ENCODE results near the gene SEMG1. TPM values are rescaled to one million over a fixed set of nuclear protein-coding genes. Genes with fewer than 3 reads are reported as not detected.

Gene SEMG1
- total RNA-seq, 4 donors from 2014 or later: not detected

DNA sequence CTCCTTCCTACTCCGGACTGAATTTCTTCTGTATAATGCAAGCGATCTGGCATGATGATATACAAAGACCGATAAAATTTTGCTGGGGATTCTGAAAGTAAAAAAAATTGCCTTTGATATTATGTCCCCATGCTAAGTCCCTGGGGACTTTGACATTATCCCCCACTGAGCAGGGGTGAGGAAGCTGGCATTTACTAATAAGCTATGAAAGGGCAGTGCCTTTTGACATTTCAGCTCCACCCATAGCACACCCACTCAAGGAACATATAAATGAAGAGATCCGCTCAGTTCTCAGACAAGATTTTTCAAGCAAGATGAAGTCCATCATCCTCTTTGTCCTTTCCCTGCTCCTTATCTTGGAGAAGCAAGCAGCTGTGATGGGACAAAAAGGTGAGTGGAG, 14.2 kb downstream of the SEMG1 start, which contains the start of gene SEMG2:
SEMG2 (plus strand) TSS at position 298 of the 400 bp plus-strand sequence; CDS start at position 315, 17 bp downstream.
- no peak within 1 kb of the TSS for H3K27ac ChIP-seq
- DNase-seq (ENCODE audit: low spot score in 2 of 2): no peak
- no peaks in the 10 kb centered on the region for H3K36me3 ChIP-seq
- TF ChIP-seq, protein P1, sequence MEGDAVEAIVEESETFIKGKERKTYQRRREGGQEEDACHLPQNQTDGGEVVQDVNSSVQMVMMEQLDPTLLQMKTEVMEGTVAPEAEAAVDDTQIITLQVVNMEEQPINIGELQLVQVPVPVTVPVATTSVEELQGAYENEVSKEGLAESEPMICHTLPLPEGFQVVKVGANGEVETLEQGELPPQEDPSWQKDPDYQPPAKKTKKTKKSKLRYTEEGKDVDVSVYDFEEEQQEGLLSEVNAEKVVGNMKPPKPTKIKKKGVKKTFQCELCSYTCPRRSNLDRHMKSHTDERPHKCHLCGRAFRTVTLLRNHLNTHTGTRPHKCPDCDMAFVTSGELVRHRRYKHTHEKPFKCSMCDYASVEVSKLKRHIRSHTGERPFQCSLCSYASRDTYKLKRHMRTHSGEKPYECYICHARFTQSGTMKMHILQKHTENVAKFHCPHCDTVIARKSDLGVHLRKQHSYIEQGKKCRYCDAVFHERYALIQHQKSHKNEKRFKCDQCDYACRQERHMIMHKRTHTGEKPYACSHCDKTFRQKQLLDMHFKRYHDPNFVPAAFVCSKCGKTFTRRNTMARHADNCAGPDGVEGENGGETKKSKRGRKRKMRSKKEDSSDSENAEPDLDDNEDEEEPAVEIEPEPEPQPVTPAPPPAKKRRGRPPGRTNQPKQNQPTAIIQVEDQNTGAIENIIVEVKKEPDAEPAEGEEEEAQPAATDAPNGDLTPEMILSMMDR (IDR thresholded peaks at IDR 0.05): no peak
- TF ChIP-seq POLR2A (IDR thresholded peaks at IDR 0.05): no peak
- no peak for TF ChIP-seq EP300 (IDR thresholded peaks at IDR 0.05)
- H3K27me3 ChIP-seq: no peaks in the 10 kb centered on the region
- no peaks in the 10 kb centered on the region for H3K4me1 ChIP-seq
- H3K4me3 ChIP-seq: no peak within 1 kb of the TSS
- WGBS, 2 donors: 85 to 90% methylated on average over 4 of the region's 4 CpGs
- no peaks in the 10 kb centered on the region for H3K9me3 ChIP-seq

DNA sequence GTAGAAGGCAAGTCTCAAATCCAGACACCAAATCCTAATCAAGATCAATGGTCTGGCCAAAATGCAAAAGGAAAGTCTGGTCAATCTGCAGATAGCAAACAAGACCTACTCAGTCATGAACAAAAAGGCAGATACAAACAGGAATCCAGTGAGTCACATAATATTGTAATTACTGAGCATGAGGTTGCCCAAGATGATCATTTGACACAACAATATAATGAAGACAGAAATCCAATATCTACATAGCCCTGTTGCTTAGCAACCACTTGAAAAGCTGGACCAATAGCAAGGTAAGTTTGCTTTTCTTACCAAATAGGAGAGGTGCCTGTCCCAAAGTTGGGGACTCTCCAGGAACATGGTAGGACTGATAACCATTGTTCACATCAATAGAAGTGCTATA, 16.3 kb downstream of the SEMG1 start:
- Histone ChIP-seq H3K9me3 (no peaks in the 10 kb centered on the region), H3K4me1 (no peaks in the 10 kb centered on the region), H3K36me3 (no peaks in the 10 kb centered on the region), H3K27ac (no peak overlapping the region), H3K4me3 (no peak overlapping the region), H3K27me3 (no peaks in the 10 kb centered on the region)
- no peak for DNase-seq (ENCODE audit: low spot score in 2 of 2)
- TF ChIP-seq POLR2A (IDR thresholded peaks at IDR 0.05): no peak
- TF ChIP-seq EP300 (IDR thresholded peaks at IDR 0.05): no peak
- TF ChIP-seq, protein P1 (IDR thresholded peaks at IDR 0.05): no peak

DNA sequence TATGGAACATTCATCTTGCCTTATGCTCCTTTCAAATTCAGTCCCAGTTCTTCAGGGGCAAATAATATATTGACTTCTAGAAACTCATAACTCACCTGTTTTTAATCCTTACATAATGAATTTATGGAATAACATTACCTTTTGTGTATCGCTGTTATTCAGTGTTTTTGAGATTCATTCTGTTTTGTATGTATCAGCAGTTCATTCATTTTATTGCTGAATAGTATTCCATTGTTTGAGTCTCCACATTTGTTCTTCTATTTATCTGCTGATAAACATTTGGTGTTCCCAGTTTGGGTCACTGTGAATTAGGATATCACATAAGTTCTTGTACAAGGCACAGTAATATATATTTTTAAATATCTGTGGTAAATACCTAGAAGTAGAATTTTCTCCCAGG, 19.5 kb downstream of the SEMG1 start:
- no peaks in the 10 kb centered on the region for H3K36me3 ChIP-seq
- WGBS, 2 donors: 76 to 83% methylated on average over 1 of the region's 1 CpG
- H3K4me3 ChIP-seq: no peak overlapping the region
- H3K9me3 ChIP-seq: no peaks in the 10 kb centered on the region
- no peaks in the 10 kb centered on the region for H3K4me1 ChIP-seq
- TF ChIP-seq EP300 (IDR thresholded peaks at IDR 0.05): no peak
- no peak for TF ChIP-seq POLR2A (IDR thresholded peaks at IDR 0.05)
- TF ChIP-seq, protein P1 (IDR thresholded peaks at IDR 0.05): no peak
- DNase-seq (ENCODE audit: low spot score in 2 of 2): no peak
- no peaks in the 10 kb centered on the region for H3K27me3 ChIP-seq
- no peak overlapping the region for H3K27ac ChIP-seq

DNA sequence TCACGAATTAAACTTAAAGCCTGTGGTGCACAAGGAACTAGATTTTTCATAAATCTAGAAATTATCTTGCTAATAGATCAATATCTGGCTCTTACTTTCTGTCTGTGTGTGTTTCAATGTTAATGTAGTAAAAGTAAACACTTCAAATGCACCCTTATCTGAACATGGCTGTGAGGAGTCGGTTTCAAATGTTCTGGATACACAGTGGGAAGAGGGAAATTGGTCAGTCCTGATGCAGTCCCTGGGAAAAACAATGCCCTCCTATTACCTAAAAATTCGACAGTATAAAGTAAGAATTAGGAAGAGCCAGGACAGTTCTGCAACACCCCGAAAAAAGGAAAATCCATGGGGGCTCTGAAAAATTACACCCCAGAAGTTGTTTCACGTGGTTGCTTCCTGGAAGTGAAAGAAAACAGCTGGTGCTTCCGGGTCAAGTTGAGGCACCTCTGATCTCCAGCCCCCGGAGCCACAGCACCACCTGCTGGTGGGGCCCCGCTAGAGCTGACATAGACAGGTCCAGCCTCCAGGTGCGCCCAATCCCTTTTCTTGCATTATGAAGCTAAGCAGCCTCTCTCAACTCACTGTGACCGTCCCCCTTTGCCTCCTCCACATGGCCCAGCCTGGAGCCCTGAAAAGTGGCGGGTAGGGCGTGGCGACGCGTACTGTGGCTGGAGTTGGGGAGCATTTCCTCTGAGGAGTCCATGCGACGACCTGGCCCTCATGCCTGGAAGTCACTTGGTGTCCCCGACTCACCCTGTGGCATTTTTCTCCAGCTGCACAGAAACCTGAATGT, 22.6 kb downstream of the SEMG1 start:
- Histone ChIP-seq H3K36me3 (no peaks in the 10 kb centered on the region), H3K27me3 (no peaks in the 10 kb centered on the region), H3K27ac (no peak overlapping the region), H3K4me3 (no peak overlapping the region), H3K4me1 (no peaks in the 10 kb centered on the region), H3K9me3 (peaks cover 0 to 9% (median 2%) of the 10 kb centered on the region in 4 donors)
- DNase-seq (ENCODE audit: low spot score in 2 of 2): no peak
- 69 to 76% methylated on average over 18 of the region's 18 CpGs for WGBS, 2 donors
- TF ChIP-seq EP300 (IDR thresholded peaks at IDR 0.05): no peak
- no peak for TF ChIP-seq POLR2A (IDR thresholded peaks at IDR 0.05)
- TF ChIP-seq, protein P1 (IDR thresholded peaks at IDR 0.05): no peak

DNA sequence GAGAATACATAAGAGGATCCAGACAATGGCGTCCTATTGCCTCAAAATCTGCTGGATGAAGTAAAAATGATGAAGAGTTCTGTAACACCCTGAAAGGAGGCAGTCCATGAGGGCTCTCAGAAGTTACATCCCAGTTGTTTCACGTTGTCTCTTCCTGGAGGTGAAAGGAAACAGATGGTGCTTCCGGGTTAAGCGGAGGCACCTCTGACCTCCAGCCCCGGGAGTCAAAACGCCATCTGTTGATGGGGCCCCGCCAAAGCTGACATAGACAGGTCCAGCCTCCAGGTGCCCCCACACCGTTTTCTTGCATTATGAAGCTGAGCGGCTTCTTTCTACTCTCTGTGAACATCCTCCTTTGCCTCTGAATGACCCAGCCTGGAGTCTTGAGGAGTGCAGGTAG, 23.8 kb downstream of the SEMG1 start:
- H3K4me3 ChIP-seq: no peak overlapping the region
- no peaks in the 10 kb centered on the region for H3K4me1 ChIP-seq
- no peaks in the 10 kb centered on the region for H3K36me3 ChIP-seq
- H3K27me3 ChIP-seq: no peaks in the 10 kb centered on the region
- WGBS, 2 donors: 66 to 68% methylated on average over 9 of the region's 9 CpGs
- H3K27ac ChIP-seq: no peak overlapping the region
- DNase-seq (ENCODE audit: low spot score in 2 of 2): no peak
- peaks cover 0 to 21% (median 5%) of the 10 kb centered on the region in 4 donors for H3K9me3 ChIP-seq
- TF ChIP-seq, protein P1 (IDR thresholded peaks at IDR 0.05): no peak
- TF ChIP-seq EP300 (IDR thresholded peaks at IDR 0.05): no peak
- no peak for TF ChIP-seq POLR2A (IDR thresholded peaks at IDR 0.05)

Data from tibial nerve (tissue), 4 donors.